ENCODE measurements around the gene ADGRF4.

The ADGRF4 gene

GRCh38 chr6:47681201-47681990 is 17.0 kb upstream of the ADGRF4 start:
- Histone ChIP-seq H3K4me1 (ENCODE audit: control insufficient read depth, insufficient read depth, low read length) (no peaks in the 10 kb centered on the region), H3K36me3 (ENCODE audit: control insufficient read depth, insufficient read depth, low read length) (no peaks in the 10 kb centered on the region), H3K4me3 (ENCODE audit: low read length) (no peak overlapping the region), H3K27ac (ENCODE audit: low read length) (no peak overlapping the region), H3K9me3 (ENCODE audit: control insufficient read depth, insufficient read depth, low read length) (no peaks in the 10 kb centered on the region), H3K27me3 (ENCODE audit: control insufficient read depth, insufficient read depth, low read length) (no peaks in the 10 kb centered on the region)
- no CpG with 5 or more reads among the region's 1 CpG for WGBS (ENCODE audit: insufficient coverage, insufficient read length)
- DNase-seq (ENCODE audit: low read depth, low spot score) = no peak

- Histone ChIP-seq H3K9me3 (ENCODE audit: control insufficient read depth, insufficient read depth, low read length) (no peaks in the 10 kb centered on the region), H3K27me3 (ENCODE audit: control insufficient read depth, insufficient read depth, low read length) (no peaks in the 10 kb centered on the region), H3K27ac (ENCODE audit: low read length) (no peak overlapping the region), H3K4me3 (ENCODE audit: low read length) (no peak overlapping the region), H3K4me1 (ENCODE audit: control insufficient read depth, insufficient read depth, low read length) (no peaks in the 10 kb centered on the region), H3K36me3 (ENCODE audit: control insufficient read depth, insufficient read depth, low read length) (no peaks in the 10 kb centered on the region)
- no peak for DNase-seq (ENCODE audit: low read depth, low spot score)
- WGBS (ENCODE audit: insufficient coverage, insufficient read length) = no CpG with 5 or more reads among the region's 1 CpG
Measured at GRCh38 chr6:47686411-47686810, 12.0 kb upstream of the ADGRF4 start.

- no peak overlapping the region for H3K27ac ChIP-seq (ENCODE audit: low read length)
- H3K4me1 ChIP-seq (ENCODE audit: control insufficient read depth, insufficient read depth, low read length) = no peaks in the 10 kb centered on the region
- WGBS (ENCODE audit: insufficient coverage, insufficient read length) = no CpG with 5 or more reads among the region's 2 CpGs
- no peaks in the 10 kb centered on the region for H3K9me3 ChIP-seq (ENCODE audit: control insufficient read depth, insufficient read depth, low read length)
- no peaks in the 10 kb centered on the region for H3K36me3 ChIP-seq (ENCODE audit: control insufficient read depth, insufficient read depth, low read length)
- H3K4me3 ChIP-seq (ENCODE audit: low read length) = no peak overlapping the region
- no peaks in the 10 kb centered on the region for H3K27me3 ChIP-seq (ENCODE audit: control insufficient read depth, insufficient read depth, low read length)
- no peak for DNase-seq (ENCODE audit: low read depth, low spot score)
Measured at GRCh38 chr6:47687432-47687831, 10.9 kb upstream of the ADGRF4 start.

DNA sequence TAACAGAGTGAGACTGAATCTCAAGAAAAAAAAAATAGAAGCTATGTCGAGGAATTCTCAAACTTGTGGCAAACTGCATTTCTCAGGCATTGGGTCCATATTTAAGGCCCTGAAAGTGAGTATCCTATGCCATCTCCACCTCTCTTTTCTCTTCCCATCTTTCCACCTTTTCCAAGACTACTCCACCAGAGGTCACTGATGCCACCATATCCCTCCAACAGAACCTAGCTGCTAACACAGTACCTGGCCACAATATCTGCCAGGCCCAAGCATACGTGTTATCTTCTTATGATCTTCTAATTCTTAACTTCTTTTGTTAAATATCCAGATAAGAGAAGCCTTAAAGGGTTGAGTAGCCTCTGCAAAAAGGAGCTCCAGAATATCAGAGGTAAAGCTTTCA is 8.2 kb upstream of the ADGRF4 start:
- no CpG with 5 or more reads among the region's 2 CpGs for WGBS (ENCODE audit: insufficient coverage, insufficient read length)
- no peaks in the 10 kb centered on the region for H3K27me3 ChIP-seq (ENCODE audit: control insufficient read depth, insufficient read depth, low read length)
- H3K4me3 ChIP-seq (ENCODE audit: low read length) = no peak overlapping the region
- no peaks in the 10 kb centered on the region for H3K4me1 ChIP-seq (ENCODE audit: control insufficient read depth, insufficient read depth, low read length)
- H3K27ac ChIP-seq (ENCODE audit: low read length) = no peak overlapping the region
- no peaks in the 10 kb centered on the region for H3K36me3 ChIP-seq (ENCODE audit: control insufficient read depth, insufficient read depth, low read length)
- H3K9me3 ChIP-seq (ENCODE audit: control insufficient read depth, insufficient read depth, low read length) = no peaks in the 10 kb centered on the region
- no peak for DNase-seq (ENCODE audit: low read depth, low spot score)

- no peak for DNase-seq (ENCODE audit: low read depth, low spot score)
- WGBS (ENCODE audit: insufficient coverage, insufficient read length) = no CpG with 5 or more reads among the region's 2 CpGs
- Histone ChIP-seq H3K4me3 (ENCODE audit: low read length) (no peak overlapping the region), H3K9me3 (ENCODE audit: control insufficient read depth, insufficient read depth, low read length) (no peaks in the 10 kb centered on the region), H3K4me1 (ENCODE audit: control insufficient read depth, insufficient read depth, low read length) (no peaks in the 10 kb centered on the region), H3K27ac (ENCODE audit: low read length) (no peak overlapping the region), H3K36me3 (ENCODE audit: control insufficient read depth, insufficient read depth, low read length) (no peaks in the 10 kb centered on the region), H3K27me3 (ENCODE audit: control insufficient read depth, insufficient read depth, low read length) (no peaks in the 10 kb centered on the region)
Measured at GRCh38 chr6:47690791-47691190, 7.6 kb upstream of the ADGRF4 start.

DNA sequence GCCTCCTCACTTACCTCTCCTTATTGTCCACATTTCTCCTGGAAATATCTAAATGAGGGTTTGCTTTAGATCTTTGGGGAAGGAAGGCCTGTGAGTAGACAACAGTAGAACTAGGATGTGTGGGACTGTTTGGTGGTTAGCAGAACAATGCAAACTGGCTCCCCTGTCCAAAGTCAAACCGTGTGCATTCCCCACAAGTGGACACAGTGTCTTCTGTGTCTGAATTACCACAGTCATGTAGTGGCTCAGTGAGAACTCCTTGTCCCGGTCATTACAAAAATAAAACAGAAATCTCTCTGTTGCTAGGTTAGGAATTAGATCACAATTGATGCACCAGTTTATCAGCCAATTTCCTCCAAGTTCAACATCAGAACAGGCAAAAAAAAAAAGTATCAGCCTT is 455 bp upstream of the ADGRF4 start:
- Histone ChIP-seq H3K4me1 (ENCODE audit: control insufficient read depth, insufficient read depth, low read length) (no peaks in the 10 kb centered on the region), H3K9me3 (ENCODE audit: control insufficient read depth, insufficient read depth, low read length) (no peaks in the 10 kb centered on the region), H3K27me3 (ENCODE audit: control insufficient read depth, insufficient read depth, low read length) (no peaks in the 10 kb centered on the region), H3K4me3 (ENCODE audit: low read length) (no peak overlapping the region), H3K27ac (ENCODE audit: low read length) (no peak overlapping the region), H3K36me3 (ENCODE audit: control insufficient read depth, insufficient read depth, low read length) (no peaks in the 10 kb centered on the region)
- DNase-seq (ENCODE audit: low read depth, low spot score) = no peak
- no CpG with 5 or more reads among the region's 2 CpGs for WGBS (ENCODE audit: insufficient coverage, insufficient read length)

DNA sequence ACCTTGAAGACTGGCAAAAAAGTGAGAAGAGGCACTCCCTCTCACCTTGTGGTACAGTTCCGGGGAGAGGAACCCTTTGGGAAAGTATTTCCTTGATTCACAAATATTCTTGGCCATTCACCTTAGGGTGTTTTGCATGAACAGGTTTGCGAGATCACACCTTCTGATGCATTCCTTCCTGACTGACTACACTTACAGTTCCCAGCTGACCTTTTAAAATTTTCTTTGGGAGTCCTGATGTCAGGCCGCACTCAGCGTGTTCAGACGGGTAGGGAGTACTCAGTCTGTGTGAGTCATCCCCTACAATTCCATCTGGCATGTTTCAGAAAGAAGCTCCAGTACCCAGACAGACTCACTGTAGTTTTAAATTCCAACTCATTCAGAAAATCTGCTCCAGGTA is 1.7 kb downstream of the ADGRF4 start:
- H3K4me1 ChIP-seq (ENCODE audit: control insufficient read depth, insufficient read depth, low read length) = no peaks in the 10 kb centered on the region
- no peak overlapping the region for H3K27ac ChIP-seq (ENCODE audit: low read length)
- no peaks in the 10 kb centered on the region for H3K9me3 ChIP-seq (ENCODE audit: control insufficient read depth, insufficient read depth, low read length)
- no peaks in the 10 kb centered on the region for H3K36me3 ChIP-seq (ENCODE audit: control insufficient read depth, insufficient read depth, low read length)
- no peak overlapping the region for H3K4me3 ChIP-seq (ENCODE audit: low read length)
- H3K27me3 ChIP-seq (ENCODE audit: control insufficient read depth, insufficient read depth, low read length) = no peaks in the 10 kb centered on the region
- WGBS (ENCODE audit: insufficient coverage, insufficient read length) = no CpG with 5 or more reads among the region's 5 CpGs
- no peak for DNase-seq (ENCODE audit: low read depth, low spot score)

DNA sequence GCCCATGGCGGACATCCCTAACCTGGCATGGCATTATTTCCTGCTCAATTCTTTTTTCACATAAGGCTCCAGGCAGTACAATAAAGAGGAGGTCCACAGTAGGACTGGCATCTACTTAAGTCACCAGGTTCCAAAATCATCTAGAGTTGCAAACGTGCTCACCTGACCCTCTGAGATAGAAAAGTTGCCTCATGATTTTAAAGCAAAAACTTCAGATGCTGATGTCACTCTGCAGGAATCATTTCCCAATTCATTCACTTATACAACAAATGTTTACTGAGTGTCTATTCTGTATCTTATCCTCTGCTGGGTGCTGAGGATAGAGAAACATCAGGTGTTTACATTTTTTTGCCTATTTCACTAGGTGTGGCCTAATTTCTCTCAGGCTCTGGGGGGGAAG is 2.2 kb downstream of the ADGRF4 start:
- Histone ChIP-seq H3K27ac (ENCODE audit: low read length) (no peak overlapping the region), H3K4me3 (ENCODE audit: low read length) (no peak overlapping the region), H3K4me1 (ENCODE audit: control insufficient read depth, insufficient read depth, low read length) (no peaks in the 10 kb centered on the region), H3K36me3 (ENCODE audit: control insufficient read depth, insufficient read depth, low read length) (no peaks in the 10 kb centered on the region), H3K9me3 (ENCODE audit: control insufficient read depth, insufficient read depth, low read length) (no peaks in the 10 kb centered on the region), H3K27me3 (ENCODE audit: control insufficient read depth, insufficient read depth, low read length) (no peaks in the 10 kb centered on the region)
- no CpG with 5 or more reads among the region's 2 CpGs for WGBS (ENCODE audit: insufficient coverage, insufficient read length)
- DNase-seq (ENCODE audit: low read depth, low spot score) = no peak

DNA sequence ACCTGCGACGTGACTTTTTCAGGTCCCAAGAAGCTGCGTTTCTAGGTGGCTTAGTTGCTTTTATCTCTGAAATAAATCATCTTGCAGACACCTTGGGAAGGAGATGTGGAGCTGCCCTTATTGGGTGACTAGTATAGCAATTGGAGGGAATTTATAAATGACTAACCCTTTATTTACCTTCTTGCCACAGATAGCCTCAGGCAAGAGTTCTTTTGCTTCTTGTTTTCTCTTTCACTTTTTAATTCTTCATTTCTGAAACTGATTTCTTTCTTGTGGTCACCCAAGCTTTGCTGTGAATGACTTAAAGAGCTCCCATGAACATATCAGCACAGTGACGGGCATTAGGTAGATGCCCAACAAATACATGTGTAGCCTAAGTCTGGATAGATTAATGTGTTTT is 3.0 kb downstream of the ADGRF4 start:
- no peaks in the 10 kb centered on the region for H3K27me3 ChIP-seq (ENCODE audit: control insufficient read depth, insufficient read depth, low read length)
- no peak overlapping the region for H3K27ac ChIP-seq (ENCODE audit: low read length)
- no peaks in the 10 kb centered on the region for H3K9me3 ChIP-seq (ENCODE audit: control insufficient read depth, insufficient read depth, low read length)
- no peak for DNase-seq (ENCODE audit: low read depth, low spot score)
- WGBS (ENCODE audit: insufficient coverage, insufficient read length) = no CpG with 5 or more reads among the region's 4 CpGs
- H3K4me1 ChIP-seq (ENCODE audit: control insufficient read depth, insufficient read depth, low read length) = no peaks in the 10 kb centered on the region
- H3K4me3 ChIP-seq (ENCODE audit: low read length) = no peak overlapping the region
- H3K36me3 ChIP-seq (ENCODE audit: control insufficient read depth, insufficient read depth, low read length) = no peaks in the 10 kb centered on the region

GRCh38 chr6:47709160-47709559 is 10.8 kb downstream of the ADGRF4 start:
- no CpG with 5 or more reads among the region's 5 CpGs for WGBS (ENCODE audit: insufficient coverage, insufficient read length)
- no peak overlapping the region for H3K4me3 ChIP-seq (ENCODE audit: low read length)
- DNase-seq (ENCODE audit: low read depth, low spot score) = no peak
- H3K36me3 ChIP-seq (ENCODE audit: control insufficient read depth, insufficient read depth, low read length) = no peaks in the 10 kb centered on the region
- H3K27me3 ChIP-seq (ENCODE audit: control insufficient read depth, insufficient read depth, low read length) = no peaks in the 10 kb centered on the region
- H3K9me3 ChIP-seq (ENCODE audit: control insufficient read depth, insufficient read depth, low read length) = no peaks in the 10 kb centered on the region
- H3K27ac ChIP-seq (ENCODE audit: low read length) = no peak overlapping the region
- 0 out of 2 replicates have a peak, but pooled peaks cover 2% of the 10 kb centered on the region for H3K4me1 ChIP-seq (ENCODE audit: control insufficient read depth, insufficient read depth, low read length)

GRCh38 chr6:47710295-47710694 is 11.9 kb downstream of the ADGRF4 start:
- H3K9me3 ChIP-seq (ENCODE audit: control insufficient read depth, insufficient read depth, low read length) = no peaks in the 10 kb centered on the region
- no peak overlapping the region for H3K4me3 ChIP-seq (ENCODE audit: low read length)
- H3K4me1 ChIP-seq (ENCODE audit: control insufficient read depth, insufficient read depth, low read length) = 0 out of 2 replicates have a peak, but pooled peaks cover 2% of the 10 kb centered on the region
- no peaks in the 10 kb centered on the region for H3K36me3 ChIP-seq (ENCODE audit: control insufficient read depth, insufficient read depth, low read length)
- WGBS (ENCODE audit: insufficient coverage, insufficient read length) = no CpG with 5 or more reads among the region's 1 CpG
- no peaks in the 10 kb centered on the region for H3K27me3 ChIP-seq (ENCODE audit: control insufficient read depth, insufficient read depth, low read length)
- no peak overlapping the region for H3K27ac ChIP-seq (ENCODE audit: low read length)
- no peak for DNase-seq (ENCODE audit: low read depth, low spot score)
